ENCODE measurements around the gene MOSMO.
"Not testable (repeated sequence)": the region's sequence is repeated elsewhere in the genome, so short reads cannot be mapped to it uniquely, and the experiment has no call there.

Gene MOSMO

GRCh38 chr16:21996923-21997696, 10.8 kb upstream of the MOSMO start:
- in situ Hi-C loops (cut with MboI; ENCODE audit: low pct_unique_long_range_greater_than_20kb, low sequenced_read_pairs, unreplicated experiment): loop anchor here (10.0 kb wide), 1 partner anchor 188 kb away; no protein-coding TSS in a partner anchor
- no peak for TF ChIP-seq CTCF (IDR thresholded peaks at IDR 0.05; ENCODE audit: extremely low read depth, insufficient read depth, missing control alignments)
- no peak for DNase-seq (ENCODE audit: low spot score)

- in situ Hi-C loops (cut with MboI; ENCODE audit: low pct_unique_long_range_greater_than_20kb, low sequenced_read_pairs, unreplicated experiment): loop anchor here (10.0 kb wide), 1 partner anchor 187 kb away; no protein-coding TSS in a partner anchor
- no peak for DNase-seq (ENCODE audit: low spot score)
- no peak for TF ChIP-seq CTCF (IDR thresholded peaks at IDR 0.05; ENCODE audit: extremely low read depth, insufficient read depth, missing control alignments)
Measured at GRCh38 chr16:21997697-21998480, 10.0 kb upstream of the MOSMO start.

- in situ Hi-C loops (cut with MboI; ENCODE audit: low pct_unique_long_range_greater_than_20kb, low sequenced_read_pairs, unreplicated experiment): loop anchor here (5.0 to 25.0 kb wide), 2 partner anchors 81 to 286 kb away; partner anchors contain the start of gene POLR3E
- no peak for TF ChIP-seq CTCF (IDR thresholded peaks at IDR 0.05; ENCODE audit: extremely low read depth, insufficient read depth, missing control alignments)
- no peak for DNase-seq (ENCODE audit: low spot score)
Measured at GRCh38 chr16:22001591-22001990, 6.3 kb upstream of the MOSMO start.

GRCh38 chr16:22002047-22002446, 5.9 kb upstream of the MOSMO start:
- in situ Hi-C loops (cut with MboI; ENCODE audit: low pct_unique_long_range_greater_than_20kb, low sequenced_read_pairs, unreplicated experiment): loop anchor here (5.0 to 25.0 kb wide), 2 partner anchors 80 to 285 kb away; partner anchors contain the start of gene POLR3E
- DNase-seq (ENCODE audit: low spot score): not testable (repeated sequence)

- TF ChIP-seq CTCF (IDR thresholded peaks at IDR 0.05; ENCODE audit: extremely low read depth, insufficient read depth, missing control alignments): no peak
- no peak for DNase-seq (ENCODE audit: low spot score)
- in situ Hi-C loops (cut with MboI; ENCODE audit: low pct_unique_long_range_greater_than_20kb, low sequenced_read_pairs, unreplicated experiment): loop anchor here (5.0 to 25.0 kb wide), 2 partner anchors 79 to 284 kb away; partner anchors contain the start of gene POLR3E
Measured at GRCh38 chr16:22003195-22003594, 4.7 kb upstream of the MOSMO start.

- TF ChIP-seq CTCF (IDR thresholded peaks at IDR 0.05; ENCODE audit: extremely low read depth, insufficient read depth, missing control alignments): no peak
- DNase-seq (ENCODE audit: low spot score): no peak
- in situ Hi-C loops (cut with MboI; ENCODE audit: low pct_unique_long_range_greater_than_20kb, low sequenced_read_pairs, unreplicated experiment): loop anchor here (5.0 to 25.0 kb wide), 2 partner anchors 78 to 283 kb away; partner anchors contain the start of gene POLR3E
Measured at GRCh38 chr16:22004341-22004740, 3.6 kb upstream of the MOSMO start.
